Keratinocyte (primary cell): ENCODE data around the gene SLC12A3.

Experiments used
- EZH2 ChIP-seq: IDR thresholded peaks from one replicate; pipeline ENCODE4 v1.6.1; 2012; ENCODE audit warnings: inconsistent platforms, mild to moderate bottlenecking, low read length, moderate library complexity
- TF ChIP-seq, protein P1 (sequence below), 3 experiments: IDR thresholded peaks in 1 of 3; conservative IDR thresholded peaks in 1 of 3; optimal IDR thresholded peaks in 1 of 3; 2 replicates in 2 of 3; 3 replicates in 1 of 3; pipeline versions ENCODE3 to v1.5.1; 2011; ENCODE audit warnings: low read length in 3 of 3, mild to moderate bottlenecking in 3 of 3, moderate library complexity in 2 of 3, control low read depth in 1 of 3, inconsistent platforms in 1 of 3; ENCODE audit not compliant: insufficient read depth in 2 of 3; ENCODE audit errors: extremely low read depth in 1 of 3

DNA sequence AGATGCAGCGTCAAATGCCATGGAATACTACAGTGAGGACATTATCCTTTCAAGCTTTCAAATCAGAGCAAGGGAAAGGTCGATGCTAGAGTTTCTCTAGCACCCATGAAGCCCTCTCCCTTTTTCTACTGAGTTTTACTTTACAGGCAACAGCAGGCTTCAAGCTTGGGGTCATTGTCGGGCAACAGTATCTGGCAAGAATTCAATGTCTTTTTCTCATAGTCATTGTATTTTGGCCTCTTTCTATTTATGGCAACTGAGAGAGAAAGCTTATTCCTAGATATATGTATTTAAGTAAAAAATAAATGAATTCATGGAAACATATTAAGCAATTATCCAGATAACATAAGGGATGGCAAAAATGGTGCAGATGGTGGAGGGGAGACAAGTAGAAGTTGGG lies 96.4 kb downstream of the SLC12A3 start:
- TF ChIP-seq, protein P1, sequence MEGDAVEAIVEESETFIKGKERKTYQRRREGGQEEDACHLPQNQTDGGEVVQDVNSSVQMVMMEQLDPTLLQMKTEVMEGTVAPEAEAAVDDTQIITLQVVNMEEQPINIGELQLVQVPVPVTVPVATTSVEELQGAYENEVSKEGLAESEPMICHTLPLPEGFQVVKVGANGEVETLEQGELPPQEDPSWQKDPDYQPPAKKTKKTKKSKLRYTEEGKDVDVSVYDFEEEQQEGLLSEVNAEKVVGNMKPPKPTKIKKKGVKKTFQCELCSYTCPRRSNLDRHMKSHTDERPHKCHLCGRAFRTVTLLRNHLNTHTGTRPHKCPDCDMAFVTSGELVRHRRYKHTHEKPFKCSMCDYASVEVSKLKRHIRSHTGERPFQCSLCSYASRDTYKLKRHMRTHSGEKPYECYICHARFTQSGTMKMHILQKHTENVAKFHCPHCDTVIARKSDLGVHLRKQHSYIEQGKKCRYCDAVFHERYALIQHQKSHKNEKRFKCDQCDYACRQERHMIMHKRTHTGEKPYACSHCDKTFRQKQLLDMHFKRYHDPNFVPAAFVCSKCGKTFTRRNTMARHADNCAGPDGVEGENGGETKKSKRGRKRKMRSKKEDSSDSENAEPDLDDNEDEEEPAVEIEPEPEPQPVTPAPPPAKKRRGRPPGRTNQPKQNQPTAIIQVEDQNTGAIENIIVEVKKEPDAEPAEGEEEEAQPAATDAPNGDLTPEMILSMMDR (optimal IDR thresholded peaks at IDR 0.05 in 1 of 3, IDR thresholded peaks at IDR 0.05 in 1 of 3, conservative IDR thresholded peaks at IDR 0.05 in 1 of 3; ENCODE audit: extremely low read depth in 1 of 3, insufficient read depth in 2 of 3, low read length in 3 of 3): no peak
- TF ChIP-seq EZH2: no peak
